IPS-NIHi7 (cell line): ENCODE measurements around the gene SHISA3.
"Not testable (repeated sequence)": the region's sequence is repeated elsewhere in the genome, so short reads cannot be mapped to it uniquely, and the experiment has no call there.

ENCODE experiments used
- DNase-seq: peaks from one replicate; pipeline ENCODE4 v3.0.0; 2012; ENCODE audit warnings: mixed read lengths; ENCODE audit errors: extremely low spot score

The SHISA3 gene

DNA sequence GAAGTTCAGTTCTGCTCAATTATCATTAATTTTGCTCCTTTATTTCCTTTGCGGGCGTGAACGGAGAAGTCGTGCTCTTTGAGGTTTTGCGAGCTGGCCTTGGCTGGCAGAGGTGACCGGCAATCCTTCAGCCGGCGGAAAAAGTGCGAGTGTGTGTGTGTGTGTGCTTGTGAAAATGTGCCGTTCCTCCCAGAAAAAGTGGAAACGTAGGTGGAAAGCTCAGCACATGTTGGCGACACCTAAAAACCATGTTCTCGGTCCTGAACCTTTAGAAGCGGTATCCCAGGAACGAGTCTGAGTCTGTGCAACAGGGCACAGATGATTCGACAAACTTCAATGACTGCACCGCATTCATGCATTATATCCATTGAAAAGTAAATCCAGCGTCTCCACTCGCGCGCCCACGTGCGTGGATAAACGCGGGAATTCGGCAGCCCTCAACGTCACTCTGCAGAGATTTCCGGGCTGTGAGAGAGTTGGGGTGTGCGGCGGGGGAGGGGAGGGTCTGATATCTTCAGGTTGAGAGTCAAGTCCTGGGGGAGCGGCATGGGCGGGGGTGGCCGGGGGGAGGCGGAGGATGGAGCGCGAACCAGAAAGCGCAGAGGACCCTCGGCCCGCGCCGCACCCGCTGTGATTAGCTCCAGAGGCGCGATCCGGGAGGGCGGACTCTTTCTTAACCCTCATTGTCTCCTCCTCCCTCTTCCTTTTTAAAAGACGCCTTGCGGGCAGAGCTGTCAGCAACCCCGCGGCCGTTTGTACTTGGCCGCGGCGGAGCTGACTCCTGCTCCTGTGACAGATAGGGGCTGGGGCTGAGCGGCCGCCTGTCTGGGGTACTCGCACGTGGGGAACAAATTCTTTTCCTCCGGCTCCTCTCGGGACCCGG, at the start of gene SHISA3:
Gene SHISA3, plus strand, starts transcription at position 737 of the 883 bp plus-strand sequence. CDS start 569 bp downstream, outside the sequence.
- DNase-seq, result peak; percentile 57

DNA sequence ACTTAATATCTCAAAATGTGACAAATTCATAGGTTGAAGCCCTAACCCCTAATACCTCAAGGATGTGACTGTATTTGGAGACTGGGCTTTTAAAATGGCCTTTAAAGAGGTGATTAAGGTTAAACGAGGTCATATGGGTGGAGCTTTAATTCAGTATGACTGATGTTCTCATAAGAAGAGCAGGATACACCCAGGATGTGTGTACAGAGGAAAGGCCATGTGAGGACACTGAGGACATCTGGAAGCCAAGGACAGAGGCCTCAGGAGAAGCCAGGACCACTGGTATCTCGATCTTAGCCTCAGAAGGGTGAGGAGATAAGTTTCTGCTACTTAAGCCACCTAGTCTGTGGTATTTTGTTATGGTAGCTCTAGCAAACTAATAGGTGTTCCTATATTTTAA, 49.0 kb upstream of the SHISA3 start:
- no peak for DNase-seq

- no peak for DNase-seq
These were observed 48.6 kb upstream of the SHISA3 start for GRCh38 chr4:42348692-42349091.

DNA sequence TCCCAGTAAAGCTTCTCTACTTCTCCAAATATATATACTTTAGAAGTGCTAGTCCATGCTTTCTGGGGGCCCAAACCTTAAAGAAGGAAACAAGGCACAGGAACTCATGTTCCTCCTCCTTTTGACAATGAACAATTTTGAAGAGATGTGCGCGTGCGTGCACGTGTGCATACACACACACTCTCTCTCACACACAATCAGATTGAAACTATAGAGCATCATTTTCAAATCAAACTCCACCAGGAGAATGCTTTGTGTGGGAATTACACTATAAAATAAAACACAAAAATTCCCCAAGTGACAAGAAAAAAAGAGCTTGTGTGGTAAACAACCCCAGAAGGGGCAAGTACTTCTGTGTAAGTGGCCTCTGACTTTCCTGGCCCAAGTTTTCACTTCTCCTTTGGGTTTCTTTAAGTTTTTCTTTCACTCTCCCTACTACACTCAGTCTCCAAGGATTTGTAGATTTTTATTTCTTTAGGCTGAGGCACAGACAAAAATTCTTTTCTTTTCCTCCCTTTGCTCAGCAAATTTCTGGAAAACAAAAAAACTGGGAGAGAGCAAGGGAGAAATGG, 46.6 kb upstream of the SHISA3 start:
- DNase-seq, result no peak

DNA sequence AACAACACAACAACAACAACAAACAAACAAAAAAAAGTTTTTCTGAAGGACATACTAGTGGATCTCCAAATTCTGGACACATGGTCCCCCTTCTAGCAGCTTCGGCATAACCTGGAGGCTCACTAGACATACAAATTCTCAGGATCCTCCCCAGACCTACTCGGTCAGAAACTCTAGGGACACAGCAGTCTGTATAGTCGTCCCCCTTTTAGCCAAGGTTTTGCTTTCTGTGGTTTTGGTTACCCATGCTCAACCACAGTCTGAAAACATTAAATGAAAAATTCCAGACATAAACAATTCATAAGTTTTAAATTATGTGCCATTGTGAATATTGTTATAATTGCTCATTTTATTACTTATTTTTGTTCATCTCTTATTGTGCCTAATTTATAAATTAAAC, 45.2 kb upstream of the SHISA3 start:
- DNase-seq, result no peak

DNA sequence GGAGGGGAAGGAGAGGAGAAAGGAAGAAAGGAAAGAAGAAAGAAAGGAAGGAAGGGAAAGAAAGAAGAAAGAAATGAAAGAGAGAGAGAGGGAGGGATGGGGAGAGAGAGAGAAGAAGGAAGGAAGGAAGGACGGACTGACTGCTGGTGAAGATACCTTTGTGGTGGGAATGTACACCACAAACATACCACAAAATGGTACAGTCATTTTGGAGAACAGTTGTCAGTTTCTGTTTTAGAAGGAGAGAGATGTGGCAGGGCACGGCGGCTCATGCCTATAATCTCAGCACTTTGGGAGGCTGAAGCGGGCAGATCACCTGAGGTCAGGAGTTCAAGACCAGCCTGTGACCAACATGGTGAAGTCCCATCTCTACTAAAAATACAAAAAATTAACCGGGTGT, 40.0 kb upstream of the SHISA3 start:
- no peak for DNase-seq

- no peak for DNase-seq
These were observed 37.6 kb upstream of the SHISA3 start for GRCh38 chr4:42359711-42360110.

DNA sequence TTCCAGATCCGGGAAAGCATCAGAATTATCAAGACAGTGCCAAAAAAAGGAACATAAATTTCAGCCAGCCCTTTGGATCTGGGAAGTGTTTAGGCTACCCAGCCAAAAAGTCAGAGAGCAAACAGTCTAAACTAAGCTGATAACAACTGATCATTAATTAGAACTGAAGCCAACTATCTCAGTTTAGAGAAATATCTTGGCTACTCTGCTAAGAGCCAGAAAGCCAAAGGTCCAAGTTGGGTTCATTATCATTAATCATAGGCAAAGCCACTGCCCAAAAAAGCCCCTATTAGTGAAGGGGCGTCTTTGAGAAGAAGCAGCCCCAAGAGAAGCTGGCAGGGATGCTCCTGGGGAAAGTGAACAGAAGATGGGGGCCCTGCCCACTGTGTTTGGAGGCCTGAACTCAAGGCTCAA, 37.0 kb upstream of the SHISA3 start:
- no peak for DNase-seq

GRCh38 chr4:42361456-42361855, 35.8 kb upstream of the SHISA3 start:
- DNase-seq, result no peak

DNA sequence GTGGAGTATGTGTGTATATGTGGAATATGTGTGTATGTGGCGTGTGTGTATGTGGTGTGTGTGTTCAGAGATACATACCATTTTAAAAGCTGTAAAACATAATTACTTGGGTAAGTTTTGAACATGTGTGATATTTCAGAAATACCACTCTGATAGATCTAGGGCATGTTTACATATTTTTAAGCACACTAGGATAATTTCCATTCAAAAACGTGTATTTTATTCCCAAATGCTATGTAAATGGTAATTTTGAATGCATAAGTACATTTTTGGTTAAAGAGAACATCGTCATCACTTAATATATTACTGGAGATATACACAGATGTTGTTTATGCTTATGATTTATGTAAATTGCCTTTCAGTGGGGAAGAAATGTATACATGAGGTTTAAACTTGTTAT, 34.7 kb upstream of the SHISA3 start:
- no peak for DNase-seq

- DNase-seq, result no peak
These were observed 33.7 kb upstream of the SHISA3 start for GRCh38 chr4:42363614-42364013.

- DNase-seq, result no peak
These were observed 32.8 kb upstream of the SHISA3 start for GRCh38 chr4:42364266-42365053.

- no peak for DNase-seq
These were observed 30.3 kb upstream of the SHISA3 start for GRCh38 chr4:42366959-42367358.

DNA sequence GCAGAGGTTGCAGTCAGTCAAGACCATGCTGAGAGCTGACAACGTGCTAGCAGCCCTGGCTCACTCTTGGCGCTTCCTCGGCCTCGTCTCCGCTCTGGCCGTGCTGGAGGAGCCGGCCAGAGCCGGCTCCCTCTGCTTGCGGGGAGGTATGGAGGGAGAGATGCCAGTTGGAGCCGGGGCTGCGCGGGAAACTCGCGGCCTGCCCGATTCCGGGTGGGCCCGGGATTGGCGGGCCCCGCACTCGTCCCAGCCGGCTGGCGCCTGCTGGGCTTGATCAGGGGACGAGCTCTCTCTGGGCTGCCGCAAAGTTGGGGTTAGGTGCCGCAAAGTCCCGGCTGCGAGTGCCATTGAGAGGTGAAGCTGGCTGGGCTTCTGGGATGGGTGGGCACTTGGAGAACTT, 27.8 kb upstream of the SHISA3 start:
- no peak for DNase-seq

GRCh38 chr4:42371305-42372252, 25.7 kb upstream of the SHISA3 start:
- no peak for DNase-seq

DNA sequence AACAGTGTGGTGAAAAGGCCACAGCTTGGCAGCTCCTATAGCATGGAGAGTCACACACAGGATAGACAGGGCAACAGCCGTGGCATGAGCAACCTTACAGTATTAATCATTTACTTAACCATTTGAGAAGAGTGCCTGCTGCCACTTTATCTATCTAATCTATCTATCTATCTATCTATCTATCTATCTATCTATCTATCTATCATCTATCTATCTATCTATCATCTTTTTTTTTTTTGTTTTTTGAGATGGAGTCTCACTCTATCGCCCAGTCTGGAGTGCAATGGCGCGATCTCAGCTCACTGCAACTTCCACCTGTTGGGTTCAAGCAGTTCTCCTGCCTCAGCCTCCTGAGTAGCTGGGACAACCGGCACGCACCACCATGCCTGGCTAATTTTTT, 25.0 kb upstream of the SHISA3 start:
- DNase-seq, result not testable (repeated sequence)

- DNase-seq, result no peak
These were observed 19.8 kb upstream of the SHISA3 start for GRCh38 chr4:42377497-42377896.

GRCh38 chr4:42381666-42382065, 15.6 kb upstream of the SHISA3 start:
- DNase-seq, result no peak

DNA sequence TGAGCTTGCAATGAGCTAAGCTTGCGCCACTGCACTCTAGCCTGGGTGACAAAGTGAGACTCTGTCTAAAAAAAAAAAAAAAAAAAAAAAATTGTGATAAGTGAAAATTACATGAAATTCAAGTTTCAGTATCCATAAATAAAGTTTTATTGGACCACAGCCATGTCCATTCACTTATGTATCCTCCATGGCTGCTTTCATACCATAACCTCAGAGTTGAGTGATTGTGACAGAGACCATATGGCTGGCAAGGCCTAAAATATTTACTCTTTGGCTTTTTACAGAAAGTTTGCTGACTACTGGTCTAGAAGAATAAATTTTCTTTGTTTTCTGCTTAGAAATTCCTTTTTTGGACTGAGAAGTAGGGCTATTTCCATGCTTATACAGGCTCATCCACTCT, 11.8 kb upstream of the SHISA3 start:
- DNase-seq, result no peak

- DNase-seq, result peak; percentile 27
These were observed 6.5 kb upstream of the SHISA3 start for GRCh38 chr4:42390622-42391354.

DNA sequence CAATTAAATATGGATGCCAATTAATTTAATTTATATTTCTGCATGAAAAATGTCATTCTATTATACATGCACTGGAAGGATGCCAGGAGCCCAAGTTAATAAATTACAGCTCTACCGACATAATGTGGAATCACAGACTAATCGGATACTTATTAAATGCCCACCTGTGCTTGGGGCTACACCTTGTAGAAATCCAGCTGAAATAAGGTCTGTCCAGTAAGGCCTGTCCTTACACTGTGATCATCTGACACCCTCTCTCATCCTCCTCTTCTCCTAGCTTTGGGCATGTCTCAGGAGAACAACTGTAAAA, 6.0 kb upstream of the SHISA3 start:
- no peak for DNase-seq
